KMS-11 (cell line): ENCODE results near the gene KRT32.

ENCODE experiments used
- H2AFZ ChIP-seq: fragments of 200-600 bp; sonication (generic); 2 replicates; pipeline ENCODE4 v1.6.1; 2016; ENCODE audit warnings: antibody characterized with exemption, mixed run types, low read depth
- H3K27ac ChIP-seq: fragments of 200-600 bp; sonication (generic); 2 replicates; pipeline ENCODE4 v1.6.1; 2016; ENCODE audit warnings: mild to moderate bottlenecking, mixed run types
- H3K27me3 ChIP-seq: fragments of 200-600 bp; sonication (generic); 2 replicates; pipeline ENCODE4 v1.6.1; 2017; ENCODE audit warnings: mild to moderate bottlenecking, low read depth, mixed run types, moderate library complexity; ENCODE audit not compliant: insufficient read depth
- H3K36me3 ChIP-seq: fragments of 200-600 bp; sonication (generic); 2 replicates; pipeline ENCODE4 v1.6.1; 2017; ENCODE audit warnings: mild to moderate bottlenecking, mixed run types; ENCODE audit not compliant: insufficient read depth
- H3K4me1 ChIP-seq: fragments of 200-600 bp; sonication (generic); 2 replicates; pipeline ENCODE4 v1.6.1; 2016; ENCODE audit warnings: mild to moderate bottlenecking, low read depth, mixed run types; ENCODE audit not compliant: poor library complexity, severe bottlenecking
- H3K4me2 ChIP-seq: fragments of 200-600 bp; sonication (generic); 2 replicates; pipeline ENCODE4 v1.7.0; 2016; ENCODE audit warnings: mild to moderate bottlenecking, mixed run types
- H3K4me3 ChIP-seq: fragments of 200-600 bp; sonication (generic); IDR thresholded peaks from 2 replicates; pipeline ENCODE4 v1.6.1; 2017; ENCODE audit warnings: low read depth, low read length, mixed read lengths; ENCODE audit not compliant: insufficient read depth
- H3K79me2 ChIP-seq: fragments of 200-600 bp; sonication (generic); 2 replicates; pipeline ENCODE4 v1.6.1; 2016; ENCODE audit warnings: low read depth, mixed run types; ENCODE audit not compliant: insufficient read depth
- H3K9ac ChIP-seq: fragments of 200-600 bp; sonication (generic); 2 replicates; pipeline ENCODE4 v1.6.1; 2016; ENCODE audit warnings: mild to moderate bottlenecking, mixed run types
- H4K20me1 ChIP-seq: fragments of 200-600 bp; sonication (generic); 2 replicates; pipeline ENCODE4 v1.6.1; 2016; ENCODE audit warnings: mild to moderate bottlenecking, mixed run types; ENCODE audit not compliant: insufficient read depth
- CTCF ChIP-seq: fragments of 200-600 bp; sonication (generic); conservative IDR thresholded peaks from 2 replicates; pipeline ENCODE4 v1.6.1; 2017; ENCODE audit warnings: low read depth, mild to moderate bottlenecking, antibody characterized with exemption, low read length, moderate library complexity, mixed read lengths

Gene KRT32

GRCh38 chr17:41466988-41467387 is at the start of gene KRT32:
KRT32 (minus strand) TSS chr17:41467386; CDS start chr17:41467325, 61 bp downstream.
- TF ChIP-seq CTCF = no peak
- H4K20me1 ChIP-seq = no peaks in the 10 kb centered on the region

DNA sequence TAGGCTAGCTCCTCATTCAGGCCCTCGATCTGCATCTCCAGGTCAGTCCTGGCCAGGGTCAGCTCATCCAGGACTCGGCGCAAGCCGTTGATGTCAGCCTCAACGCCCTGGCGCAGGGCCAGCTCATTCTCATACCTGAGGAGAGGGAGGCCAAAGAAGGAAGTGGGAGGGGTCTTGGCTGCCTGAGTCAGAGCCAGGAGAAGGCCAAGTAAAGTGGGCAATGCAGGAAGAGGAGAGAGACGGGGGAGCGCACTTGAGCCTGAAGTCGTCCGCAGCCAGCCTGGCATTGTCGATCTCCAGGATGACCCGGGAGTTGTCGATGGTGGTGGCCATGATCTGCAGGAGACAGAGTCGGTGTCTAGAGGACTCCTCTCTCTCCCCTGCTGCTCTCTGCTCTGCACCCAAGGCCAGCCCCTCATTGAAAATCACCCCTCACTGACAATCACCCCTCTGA is 49.7 kb upstream of the KRT32 start:
- H3K9ac ChIP-seq = no peak overlapping the region
- H4K20me1 ChIP-seq = no peaks in the 10 kb centered on the region
- H3K27me3 ChIP-seq = no peaks in the 10 kb centered on the region
- no peak overlapping the region for H2AFZ ChIP-seq
- no peak overlapping the region for H3K4me3 ChIP-seq
- no peak overlapping the region for H3K4me2 ChIP-seq
- H3K36me3 ChIP-seq = no peaks in the 10 kb centered on the region
- no peaks in the 10 kb centered on the region for H3K79me2 ChIP-seq
- H3K4me1 ChIP-seq = no peaks in the 10 kb centered on the region
- TF ChIP-seq CTCF = no peak
- H3K27ac ChIP-seq = no peak overlapping the region

More at GRCh38 chr17:41466988-41467387, at the start of gene KRT32:
- Histone ChIP-seq H2AFZ (no peak within 1 kb of the TSS), H3K36me3 (no peaks in the 10 kb centered on the region), H3K9ac (no peak within 1 kb of the TSS), H3K27me3 (no peaks in the 10 kb centered on the region), H3K4me1 (no peaks in the 10 kb centered on the region), H3K27ac (no peak within 1 kb of the TSS), H3K4me3 (no peak within 1 kb of the TSS), H3K79me2 (no peaks in the 10 kb centered on the region), H3K4me2 (no peak within 1 kb of the TSS)

DNA sequence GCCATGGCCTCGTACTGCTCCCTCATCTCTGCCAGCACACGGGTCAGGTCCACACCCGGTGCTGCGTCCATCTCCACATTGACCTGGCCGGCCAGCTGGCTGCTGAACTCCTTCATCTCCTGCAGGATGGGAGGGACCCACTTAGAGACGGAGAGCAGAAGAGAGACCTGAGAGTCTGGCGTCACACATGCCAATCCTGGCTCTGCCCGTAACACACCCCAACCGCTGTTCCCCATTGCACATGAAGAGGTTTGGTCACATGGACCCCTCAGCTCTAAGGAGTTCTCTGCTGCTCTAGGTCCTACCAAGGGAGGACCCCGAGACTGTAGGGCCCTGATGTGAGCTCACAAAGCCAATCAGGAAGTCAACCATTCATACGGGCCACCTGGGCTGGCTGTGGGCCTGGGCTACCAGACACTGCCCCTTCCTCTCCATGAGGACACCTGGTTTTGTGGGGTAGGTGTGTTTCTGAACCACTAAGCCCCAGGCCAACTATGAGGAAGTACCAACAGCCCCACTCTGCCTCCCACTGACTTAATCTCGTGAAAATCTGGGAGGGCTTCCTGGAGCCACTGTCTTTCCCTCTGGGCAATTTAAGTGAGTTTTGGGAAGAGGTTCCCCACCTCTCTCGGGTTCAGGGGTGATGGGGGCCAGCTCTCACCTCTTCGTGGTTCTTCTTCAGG is 49.1 kb upstream of the KRT32 start:
- H3K4me1 ChIP-seq = no peaks in the 10 kb centered on the region
- H3K4me2 ChIP-seq = no peak overlapping the region
- no peaks in the 10 kb centered on the region for H3K27me3 ChIP-seq
- H3K27ac ChIP-seq = no peak overlapping the region
- H4K20me1 ChIP-seq = no peaks in the 10 kb centered on the region
- H3K4me3 ChIP-seq = no peak overlapping the region
- H3K79me2 ChIP-seq = no peaks in the 10 kb centered on the region
- no peak for TF ChIP-seq CTCF
- H2AFZ ChIP-seq = no peak overlapping the region
- H3K36me3 ChIP-seq = no peaks in the 10 kb centered on the region
- no peak overlapping the region for H3K9ac ChIP-seq

- no peak for TF ChIP-seq CTCF
- no peak overlapping the region for H3K9ac ChIP-seq
- H3K27me3 ChIP-seq = no peaks in the 10 kb centered on the region
- H3K4me3 ChIP-seq = no peak overlapping the region
- H3K4me1 ChIP-seq = no peaks in the 10 kb centered on the region
- no peak overlapping the region for H3K27ac ChIP-seq
- H3K79me2 ChIP-seq = no peaks in the 10 kb centered on the region
- H2AFZ ChIP-seq = no peak overlapping the region
- no peaks in the 10 kb centered on the region for H3K36me3 ChIP-seq
- H3K4me2 ChIP-seq = no peak overlapping the region
- no peaks in the 10 kb centered on the region for H4K20me1 ChIP-seq
These were observed 46.0 kb upstream of the KRT32 start for GRCh38 chr17:41513168-41513547.
